Stimulated activated effector memory CD8-positive, alpha-beta T cell treated with anti-CD3 and anti-CD28 coated beads, Interleukin-12 subunit alpha, Interleukin-12 subunit beta, amount 100 ng/mL, for 72 hours (primary cell): ENCODE results near the gene CAV1.

Source experiments
- ATAC-seq: fragments of 150-1000 bp; cut with Tn5 transposase; 2 replicates; pipeline ENCODE4 v1.10.0; 2021
- DNase-seq, 2 donors: peaks; one replicate each; pipeline ENCODE4 v3.0.0; 2021 to 2022; ENCODE audit warnings: low spot score in 2 of 2
- H3K27ac Mint-ChIP-seq: one replicate; pipeline ENCODE4 v1.8.0; 2022; ENCODE audit warnings: mild to moderate bottlenecking, mixed read lengths
- H3K36me3 Mint-ChIP-seq: one replicate; pipeline ENCODE4 v1.8.0; 2022; ENCODE audit warnings: mild to moderate bottlenecking, mixed read lengths
- H3K4me1 Mint-ChIP-seq: one replicate; pipeline ENCODE4 v1.8.0; 2022; ENCODE audit warnings: mixed read lengths
- H3K4me3 Mint-ChIP-seq: one replicate; pipeline ENCODE4 v1.8.0; 2022; ENCODE audit warnings: mild to moderate bottlenecking, mixed read lengths
- H3K9me3 Mint-ChIP-seq: one replicate; pipeline ENCODE4 v1.8.0; 2022; ENCODE audit warnings: mixed read lengths

CAV1 gene

DNA sequence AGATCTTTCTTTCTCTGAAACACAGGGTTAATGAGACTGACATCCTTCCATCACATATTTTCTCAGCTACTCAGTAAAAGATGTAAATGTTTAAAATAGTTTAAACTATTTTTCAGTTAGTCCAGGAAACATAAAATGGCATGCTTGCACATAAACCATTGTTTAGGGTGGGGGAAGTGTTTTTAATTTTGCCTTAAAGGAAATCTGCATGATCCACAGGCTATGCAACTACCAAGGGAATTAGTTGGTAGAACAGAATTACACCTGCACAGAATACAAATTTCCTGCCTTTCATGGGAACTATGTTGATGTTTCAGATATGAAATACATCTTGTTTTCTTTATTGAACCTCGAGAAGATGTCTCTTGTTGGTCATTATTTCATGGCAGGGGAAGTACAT is 10.6 kb downstream of the CAV1 start:
- Mint-ChIP-seq H3K4me1 (no peaks in the 10 kb centered on the region), H3K9me3 (no peaks in the 10 kb centered on the region), H3K36me3 (no peaks in the 10 kb centered on the region), H3K27ac (no peak overlapping the region), H3K4me3 (no peak overlapping the region)
- DNase-seq (no peak), ATAC-seq (no peak)

DNA sequence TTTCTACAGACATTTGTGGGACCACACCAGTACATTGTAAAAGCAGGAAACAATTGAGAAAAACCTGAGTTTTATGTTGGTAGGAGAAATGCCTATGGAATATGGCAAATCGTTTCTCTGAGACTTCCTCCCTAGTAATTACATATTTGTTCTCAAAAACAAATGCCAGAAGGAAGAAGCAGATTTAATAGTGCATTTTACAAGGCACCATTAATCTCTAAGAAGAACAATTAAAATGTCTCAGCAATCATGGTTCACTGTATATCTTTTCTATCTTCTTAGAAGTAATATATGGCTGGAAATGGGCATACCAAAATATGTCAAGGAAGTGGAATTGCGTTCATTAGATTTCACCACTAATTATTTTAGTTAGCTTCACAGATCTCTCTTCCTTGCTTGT is 13.3 kb downstream of the CAV1 start:
- no peak overlapping the region for H3K27ac Mint-ChIP-seq
- H3K36me3 Mint-ChIP-seq = no peaks in the 10 kb centered on the region
- no peak for ATAC-seq
- DNase-seq = no peak
- H3K4me1 Mint-ChIP-seq = no peaks in the 10 kb centered on the region
- H3K9me3 Mint-ChIP-seq = no peaks in the 10 kb centered on the region
- H3K4me3 Mint-ChIP-seq = no peak overlapping the region

DNA sequence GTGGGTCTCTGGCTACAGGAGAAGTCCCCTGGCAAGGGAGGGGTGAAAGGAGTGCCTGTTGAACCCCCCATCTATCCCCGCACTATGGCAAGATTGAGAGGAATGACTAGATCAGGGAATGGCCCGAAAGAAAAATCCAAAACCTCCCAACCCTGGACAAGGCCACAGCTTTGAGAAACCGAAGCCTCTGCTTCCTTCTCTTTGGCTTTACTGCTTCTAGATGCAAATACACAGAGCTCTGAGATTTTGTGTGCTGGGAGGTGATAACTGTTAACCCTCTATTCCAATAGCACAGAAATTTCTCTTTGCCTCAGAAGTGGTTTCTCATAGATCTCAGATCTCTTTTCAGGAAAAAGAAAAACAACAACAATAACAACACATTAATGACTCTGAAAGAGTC is 15.0 kb downstream of the CAV1 start:
- Mint-ChIP-seq H3K9me3 (no peaks in the 10 kb centered on the region), H3K4me1 (no peaks in the 10 kb centered on the region), H3K4me3 (no peak overlapping the region), H3K27ac (no peak overlapping the region), H3K36me3 (no peaks in the 10 kb centered on the region)
- ATAC-seq = no peak
- DNase-seq = no peak

DNA sequence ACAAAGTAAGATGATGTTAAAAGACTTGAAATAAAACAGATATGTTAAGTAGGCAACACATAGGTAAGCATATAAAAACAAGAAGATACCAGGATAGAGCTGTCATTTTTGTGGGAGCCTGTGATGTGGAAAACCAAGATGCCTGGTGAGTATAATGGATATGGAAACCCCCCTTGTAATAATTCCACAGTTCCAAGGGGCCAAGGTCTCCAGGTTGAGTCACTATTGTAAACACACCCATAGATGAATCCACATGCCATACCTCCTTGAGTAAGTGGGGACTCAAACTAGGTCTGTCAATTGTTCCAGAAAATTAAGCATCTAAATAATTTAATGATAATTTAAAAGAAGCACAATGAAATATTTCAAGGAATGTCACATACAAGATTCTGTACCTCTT is 15.9 kb downstream of the CAV1 start:
- no peaks in the 10 kb centered on the region for H3K9me3 Mint-ChIP-seq
- no peak for ATAC-seq
- H3K4me1 Mint-ChIP-seq = no peaks in the 10 kb centered on the region
- no peak overlapping the region for H3K4me3 Mint-ChIP-seq
- H3K27ac Mint-ChIP-seq = no peak overlapping the region
- DNase-seq = no peak
- no peaks in the 10 kb centered on the region for H3K36me3 Mint-ChIP-seq

DNA sequence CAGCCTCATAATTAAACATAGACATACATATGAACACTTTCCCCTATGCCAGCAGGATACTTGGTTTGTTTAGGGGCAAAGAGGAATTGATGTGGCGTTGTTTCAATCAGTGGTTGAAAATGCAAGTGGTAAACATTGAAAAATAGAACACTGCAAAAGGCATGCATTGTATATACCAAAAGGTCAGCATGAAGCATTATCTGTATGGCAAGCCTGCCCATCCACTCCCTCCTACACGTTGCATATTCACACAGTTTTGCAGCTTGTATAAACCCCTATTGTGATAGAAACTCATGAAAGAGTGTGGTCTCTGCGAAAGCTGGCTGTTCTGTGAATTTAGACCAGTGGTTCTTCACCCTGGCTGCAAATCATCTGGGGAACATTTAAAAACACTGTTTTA is 17.1 kb downstream of the CAV1 start:
- DNase-seq (no peak), ATAC-seq (no peak)
- no peaks in the 10 kb centered on the region for H3K36me3 Mint-ChIP-seq
- no peak overlapping the region for H3K4me3 Mint-ChIP-seq
- no peaks in the 10 kb centered on the region for H3K9me3 Mint-ChIP-seq
- H3K27ac Mint-ChIP-seq = no peak overlapping the region
- H3K4me1 Mint-ChIP-seq = no peaks in the 10 kb centered on the region

DNA sequence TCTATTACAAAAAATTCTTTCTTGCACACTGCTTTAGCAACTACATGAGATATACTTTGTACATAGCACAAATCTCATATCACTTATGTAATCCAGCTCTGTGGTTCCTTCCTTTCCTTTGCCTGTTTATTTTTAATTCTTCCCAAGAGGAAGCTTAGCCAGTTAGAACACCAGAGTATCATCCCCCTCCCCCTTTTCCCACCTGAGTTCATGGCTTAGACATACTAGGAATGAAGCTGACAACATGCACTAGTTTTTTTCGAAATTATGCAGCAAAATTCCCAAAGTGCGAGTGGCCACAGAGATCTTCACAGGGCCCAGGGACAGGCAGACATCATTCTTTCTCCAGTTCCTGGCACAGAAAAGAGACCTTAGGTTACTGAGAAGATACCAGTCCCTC is 17.8 kb downstream of the CAV1 start:
- Mint-ChIP-seq H3K9me3 (no peaks in the 10 kb centered on the region), H3K27ac (no peak overlapping the region), H3K4me3 (no peak overlapping the region), H3K4me1 (no peaks in the 10 kb centered on the region), H3K36me3 (no peaks in the 10 kb centered on the region)
- ATAC-seq = no peak
- no peak for DNase-seq

DNA sequence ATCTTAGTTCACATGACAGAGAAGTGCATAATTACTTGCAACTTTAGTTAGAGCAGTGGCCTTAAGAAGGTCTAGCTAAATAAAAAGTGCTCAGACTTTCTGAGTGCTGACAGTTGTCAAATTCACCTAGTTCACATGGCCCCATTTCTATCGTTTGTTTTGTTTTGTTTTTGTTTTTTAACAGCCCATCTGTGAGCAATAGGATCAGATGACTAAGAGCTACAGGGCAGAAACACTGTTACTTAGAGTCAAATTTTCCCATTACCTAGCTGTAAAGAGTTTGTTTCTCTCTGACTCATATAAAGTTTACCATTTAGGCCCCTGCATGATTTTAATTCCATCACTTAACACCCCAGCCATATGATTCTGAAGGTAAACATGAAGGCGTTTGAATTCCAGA is 18.8 kb downstream of the CAV1 start:
- Mint-ChIP-seq H3K9me3 (no peaks in the 10 kb centered on the region), H3K27ac (no peak overlapping the region), H3K4me3 (no peak overlapping the region), H3K4me1 (no peaks in the 10 kb centered on the region), H3K36me3 (no peaks in the 10 kb centered on the region)
- DNase-seq (no peak), ATAC-seq (peak; percentile 91)

DNA sequence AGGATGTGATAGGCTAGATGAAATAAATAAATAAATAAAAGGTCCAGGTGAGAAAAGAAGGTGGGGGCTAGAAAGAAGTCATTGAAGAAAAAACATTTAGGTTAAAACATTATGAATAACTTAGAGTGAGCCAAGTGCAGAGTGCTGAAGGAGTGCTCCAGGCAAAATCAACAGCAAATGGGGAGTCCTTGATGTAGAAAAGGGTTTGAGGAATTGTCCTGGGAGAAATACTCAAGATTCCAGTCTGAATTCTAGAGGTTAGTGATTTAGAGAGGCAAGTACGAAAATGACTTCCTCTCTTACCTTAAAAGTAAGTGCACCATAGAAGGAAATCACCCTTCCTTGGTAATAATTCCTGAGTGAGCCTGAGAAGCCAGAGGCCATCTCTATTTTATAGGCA is 19.7 kb downstream of the CAV1 start:
- ATAC-seq (no peak), DNase-seq (no peak)
- H3K36me3 Mint-ChIP-seq = no peaks in the 10 kb centered on the region
- no peaks in the 10 kb centered on the region for H3K4me1 Mint-ChIP-seq
- no peak overlapping the region for H3K27ac Mint-ChIP-seq
- no peaks in the 10 kb centered on the region for H3K9me3 Mint-ChIP-seq
- H3K4me3 Mint-ChIP-seq = no peak overlapping the region

DNA sequence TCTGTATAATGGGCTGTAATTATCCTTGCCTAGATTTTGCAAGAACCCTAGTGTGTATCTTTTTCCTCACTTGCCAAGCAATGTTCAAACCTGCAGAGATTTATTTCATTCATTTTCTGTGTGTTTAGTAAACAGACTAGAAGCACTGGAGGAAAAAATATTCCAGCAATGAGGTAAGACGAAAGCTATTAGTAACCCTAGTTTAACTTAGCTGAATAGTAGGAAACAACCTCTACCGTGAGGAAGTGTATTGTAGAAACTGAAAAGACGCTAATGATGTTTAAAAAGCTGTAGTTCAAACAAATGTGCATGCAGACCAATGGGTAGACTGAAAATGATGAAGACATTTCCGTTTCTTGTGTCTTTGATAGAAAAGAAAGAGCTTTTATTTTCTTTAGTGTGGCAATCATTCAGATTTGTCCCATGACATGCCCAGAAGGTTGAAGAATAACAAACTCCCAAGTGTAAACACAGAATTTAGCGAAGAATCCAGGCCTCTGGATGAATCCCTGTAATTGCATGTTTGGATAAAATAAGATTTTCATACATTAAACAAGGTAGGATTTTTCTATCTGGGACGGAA is 20.7 kb downstream of the CAV1 start:
- DNase-seq (no peak), ATAC-seq (no peak)
- H3K27ac Mint-ChIP-seq = no peak overlapping the region
- H3K36me3 Mint-ChIP-seq = no peaks in the 10 kb centered on the region
- no peaks in the 10 kb centered on the region for H3K9me3 Mint-ChIP-seq
- H3K4me3 Mint-ChIP-seq = no peak overlapping the region
- H3K4me1 Mint-ChIP-seq = no peaks in the 10 kb centered on the region

DNA sequence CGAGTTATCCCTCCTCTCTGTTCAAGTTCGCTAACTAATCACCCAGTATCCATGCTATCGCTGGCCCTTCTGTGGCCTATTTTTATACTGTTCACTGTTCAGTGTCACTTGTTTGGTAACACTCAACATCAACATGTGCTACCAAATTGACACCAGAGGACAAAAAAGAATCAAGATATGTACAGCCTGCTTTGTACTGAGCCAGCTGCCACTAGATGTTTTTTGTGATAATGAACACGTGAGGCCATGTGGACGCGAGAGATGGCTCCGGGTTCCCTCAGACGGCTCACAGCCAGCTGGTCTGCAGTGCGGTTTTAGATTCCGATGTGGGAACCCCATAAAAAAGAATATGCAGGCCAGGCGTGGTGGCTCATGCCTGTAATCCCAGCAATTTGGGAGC is 21.2 kb downstream of the CAV1 start:
- no peak for DNase-seq
- no peaks in the 10 kb centered on the region for H3K36me3 Mint-ChIP-seq
- no peak overlapping the region for H3K27ac Mint-ChIP-seq
- H3K4me1 Mint-ChIP-seq = no peaks in the 10 kb centered on the region
- no peaks in the 10 kb centered on the region for H3K9me3 Mint-ChIP-seq
- H3K4me3 Mint-ChIP-seq = no peak overlapping the region
- no peak for ATAC-seq

DNA sequence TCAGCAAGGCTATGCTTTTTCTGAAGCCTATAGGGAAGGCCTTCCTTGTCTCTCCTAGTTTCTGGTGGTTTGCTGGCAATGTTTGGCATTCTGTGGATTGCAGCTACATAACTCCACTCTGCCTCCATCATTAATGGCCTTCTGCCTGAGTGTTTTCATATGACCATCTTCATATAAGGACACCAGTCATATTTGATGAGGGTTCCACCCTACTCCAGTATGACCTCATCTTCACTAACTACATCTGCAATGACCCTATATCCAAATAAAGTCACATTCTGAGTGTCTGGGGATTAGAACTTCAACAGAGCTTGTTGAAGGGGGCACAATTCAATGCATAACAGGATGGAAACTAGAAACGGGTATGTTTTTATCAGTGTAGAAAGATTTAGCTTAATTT is 22.1 kb downstream of the CAV1 start:
- DNase-seq = no peak
- Mint-ChIP-seq H3K36me3 (no peaks in the 10 kb centered on the region), H3K27ac (no peak overlapping the region), H3K9me3 (no peaks in the 10 kb centered on the region), H3K4me3 (no peak overlapping the region), H3K4me1 (no peaks in the 10 kb centered on the region)
- no peak for ATAC-seq

DNA sequence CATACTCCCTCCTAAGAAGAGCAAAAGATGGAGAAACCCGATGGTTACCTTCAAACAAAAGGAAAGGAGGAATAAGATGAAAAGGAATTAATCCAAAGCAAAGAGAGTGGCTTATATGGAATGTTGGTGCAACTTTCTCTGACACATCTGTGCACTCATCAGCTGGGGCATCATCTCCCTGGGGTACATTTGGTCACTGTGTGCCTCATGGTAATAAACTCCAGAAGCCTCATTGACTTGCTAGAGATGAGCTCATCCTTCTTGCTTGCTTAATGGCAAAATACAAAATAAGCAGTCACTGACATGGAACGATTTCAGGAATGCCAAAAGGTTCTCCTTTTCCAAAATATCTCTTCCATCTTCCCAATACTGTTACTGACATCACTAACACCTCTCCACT is 22.5 kb downstream of the CAV1 start:
- no peaks in the 10 kb centered on the region for H3K4me1 Mint-ChIP-seq
- H3K27ac Mint-ChIP-seq = no peak overlapping the region
- no peaks in the 10 kb centered on the region for H3K36me3 Mint-ChIP-seq
- ATAC-seq (no peak), DNase-seq (no peak)
- no peaks in the 10 kb centered on the region for H3K9me3 Mint-ChIP-seq
- H3K4me3 Mint-ChIP-seq = no peak overlapping the region

DNA sequence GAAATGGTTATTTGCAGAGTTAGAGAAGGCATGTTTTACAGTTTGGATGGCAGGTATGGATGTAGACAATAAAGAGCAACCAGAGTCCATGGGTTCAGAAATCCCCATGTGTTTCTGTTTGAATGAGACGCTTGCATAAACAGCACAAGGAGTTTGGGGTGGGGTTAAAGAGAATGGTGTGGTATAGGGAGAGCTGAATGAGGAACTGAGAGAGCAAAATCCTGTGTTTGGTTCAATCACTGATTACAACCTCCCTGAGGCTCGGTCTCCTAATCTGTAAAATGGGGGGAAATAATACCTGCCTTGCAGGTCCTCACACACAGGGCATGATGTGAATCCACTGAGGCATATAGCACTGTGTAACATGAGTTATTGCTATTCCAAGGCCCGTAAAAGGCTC is 23.7 kb downstream of the CAV1 start:
- no peaks in the 10 kb centered on the region for H3K9me3 Mint-ChIP-seq
- ATAC-seq (no peak), DNase-seq (no peak)
- no peaks in the 10 kb centered on the region for H3K4me1 Mint-ChIP-seq
- no peak overlapping the region for H3K27ac Mint-ChIP-seq
- H3K4me3 Mint-ChIP-seq = no peak overlapping the region
- no peaks in the 10 kb centered on the region for H3K36me3 Mint-ChIP-seq

DNA sequence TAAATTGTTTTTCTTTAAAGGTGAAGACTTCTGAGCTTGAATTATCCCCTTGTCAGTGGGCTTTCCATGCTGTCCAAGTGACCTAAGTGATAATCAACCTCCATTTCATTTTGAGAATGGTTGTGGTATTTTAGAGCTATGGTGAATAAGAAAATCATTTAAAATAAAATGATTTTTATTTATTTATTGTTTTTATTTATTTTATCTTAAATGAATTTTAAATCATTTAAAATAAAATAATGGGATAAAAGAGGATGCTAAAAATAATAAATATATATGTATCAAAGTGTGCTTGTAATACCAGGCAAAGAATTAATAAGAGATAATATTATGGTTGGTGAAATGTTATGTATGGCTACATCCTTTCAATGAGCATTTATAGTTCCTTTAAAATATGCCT is 24.5 kb downstream of the CAV1 start:
- no peak for ATAC-seq
- Mint-ChIP-seq H3K9me3 (no peaks in the 10 kb centered on the region), H3K36me3 (no peaks in the 10 kb centered on the region), H3K27ac (no peak overlapping the region), H3K4me3 (no peak overlapping the region), H3K4me1 (no peaks in the 10 kb centered on the region)
- DNase-seq = no peak

DNA sequence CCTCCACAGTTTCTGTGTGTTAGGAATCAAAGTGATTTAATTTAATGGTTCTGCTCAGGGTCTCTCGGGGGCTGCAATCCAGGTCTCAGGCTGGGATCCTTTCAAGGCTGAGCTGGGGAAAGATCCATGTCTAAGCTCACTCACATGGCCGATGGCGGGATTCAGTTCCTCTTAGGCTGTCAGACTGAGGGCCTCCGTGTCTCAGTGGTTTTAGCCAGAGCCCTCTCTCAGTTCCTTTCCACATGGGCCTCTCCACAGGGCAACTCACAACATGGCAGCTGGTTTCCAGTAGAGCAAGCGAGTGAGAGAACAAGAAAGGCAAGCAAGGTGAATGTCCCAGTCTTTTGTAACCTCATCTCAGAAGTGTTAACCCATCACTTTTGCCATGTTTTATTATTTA is 26.9 kb downstream of the CAV1 start:
- DNase-seq (no peak), ATAC-seq (no peak)
- H3K9me3 Mint-ChIP-seq = no peaks in the 10 kb centered on the region
- no peaks in the 10 kb centered on the region for H3K36me3 Mint-ChIP-seq
- no peak overlapping the region for H3K27ac Mint-ChIP-seq
- H3K4me1 Mint-ChIP-seq = no peaks in the 10 kb centered on the region
- no peak overlapping the region for H3K4me3 Mint-ChIP-seq

DNA sequence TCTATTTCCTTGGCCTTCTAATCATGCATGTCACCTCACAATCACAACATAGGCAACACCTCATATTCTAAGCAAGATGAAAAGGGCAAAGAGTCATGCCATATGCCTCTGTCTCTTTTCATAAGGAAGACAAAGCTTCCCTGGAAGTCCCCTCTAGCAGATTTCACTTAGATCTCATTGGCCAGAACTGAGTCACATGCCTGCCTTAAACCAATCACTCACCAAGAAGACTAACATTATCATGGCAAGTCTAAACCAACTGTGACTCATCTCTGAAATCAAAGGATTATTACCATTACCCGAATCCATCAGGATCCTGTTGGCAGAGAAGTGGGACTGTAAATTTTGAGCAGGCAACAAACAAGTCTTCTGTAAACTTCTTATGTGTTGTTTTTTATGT is 27.8 kb downstream of the CAV1 start:
- DNase-seq = no peak
- ATAC-seq = no peak
- H3K36me3 Mint-ChIP-seq = no peaks in the 10 kb centered on the region
- H3K9me3 Mint-ChIP-seq = no peaks in the 10 kb centered on the region
- H3K4me3 Mint-ChIP-seq = no peak overlapping the region
- no peaks in the 10 kb centered on the region for H3K4me1 Mint-ChIP-seq
- no peak overlapping the region for H3K27ac Mint-ChIP-seq
